SK-N-MC (cell line): ENCODE results near the gene NTMT2.

Source experiments
- EZH2 ChIP-seq: fragments of 200-600 bp; sonication (generic); IDR thresholded peaks from one replicate; pipeline ENCODE4 v1.6.1; 2017; ENCODE audit warnings: antibody characterized with exemption
- POLR2AphosphoS5 ChIP-seq: IDR thresholded peaks from 2 replicates; pipeline ENCODE4 v1.6.1; 2012; ENCODE audit warnings: mild to moderate bottlenecking, low read depth, low read length, borderline replicate concordance

GRCh38 chr1:170210142-170210541 is 64.4 kb downstream of the NTMT2 start:
- no peak for TF ChIP-seq EZH2
- TF ChIP-seq POLR2AphosphoS5, result no peak
